K562 (cell line): ENCODE measurements around the gene CSKMT. TPM values are rescaled to one million over a fixed set of nuclear protein-coding genes. Genes with fewer than 3 reads are reported as not detected.

Experiments used
- BCOR ChIP-seq: fragments of 450-650 bp; IDR thresholded peaks from 2 replicates; pipeline ENCODE4 v1.6.1; 2016
- CBFA2T2 ChIP-seq: fragments of 450-650 bp; conservative IDR thresholded peaks from 2 replicates; pipeline ENCODE4 v1.6.1; 2017; ENCODE audit warnings: mild to moderate bottlenecking
- FOXA1 ChIP-seq: fragments of 450-650 bp; IDR thresholded peaks from 2 replicates; pipeline ENCODE4 v1.6.1; 2016; ENCODE audit warnings: mild to moderate bottlenecking, borderline replicate concordance
- GTF2A2 ChIP-seq: IDR thresholded peaks from 2 replicates; pipeline ENCODE4 v1.6.1; 2016; ENCODE audit warnings: mild to moderate bottlenecking, missing genetic modification characterization, missing compliant biosample characterization
- JUNB ChIP-seq: fragments of 450-650 bp; formaldehyde crosslinking; conservative IDR thresholded peaks from 2 replicates; pipeline ENCODE4 v1.4.0; 2020; ENCODE audit warnings: mild to moderate bottlenecking
- KDM4B ChIP-seq, 2 experiments: fragments of 450-650 bp in 1 of 2; sonication (generic) in 1 of 2; IDR thresholded peaks; 2 replicates each; pipeline ENCODE4 v1.6.1; 2016 to 2017; ENCODE audit warnings: borderline replicate concordance in 2 of 2, antibody characterized with exemption in 1 of 2, low read depth in 1 of 2, mild to moderate bottlenecking in 1 of 2
- MEIS2 ChIP-seq: fragments of 450-650 bp; IDR thresholded peaks from 2 replicates; pipeline ENCODE4 v1.6.1; 2014; ENCODE audit warnings: mild to moderate bottlenecking; ENCODE audit not compliant: partially characterized antibody
- PHB ChIP-seq: fragments of 250-450 bp; sonication (Bioruptor Pico); IDR thresholded peaks from 2 replicates; pipeline ENCODE4 v1.5.0; 2021
- RB1 ChIP-seq: fragments of 450-650 bp; IDR thresholded peaks from 2 replicates; pipeline ENCODE4 v1.6.1; 2017; ENCODE audit warnings: low read depth, mild to moderate bottlenecking
- RNF219 ChIP-seq: fragments of 250-450 bp; sonication (Bioruptor Pico); IDR thresholded peaks from 2 replicates; pipeline ENCODE4 v1.5.0; 2022; ENCODE audit warnings: mild to moderate bottlenecking
- SMAD4 ChIP-seq: fragments of 250-450 bp; sonication (Bioruptor Pico); conservative IDR thresholded peaks from 2 replicates; pipeline ENCODE4 v1.8.0; 2021; ENCODE audit warnings: inconsistent platforms, mild to moderate bottlenecking, moderate library complexity
- SMC3 ChIP-seq: conservative IDR thresholded peaks from 2 replicates; pipeline ENCODE4 v1.6.1; 2011; ENCODE audit warnings: low read depth, low read length, improper control_type of control experiment; ENCODE audit not compliant: insufficient read depth
- SP1 ChIP-seq: sonication (generic); formaldehyde crosslinking; IDR thresholded peaks from 2 replicates; pipeline ENCODE4 v1.8.1; 2022; ENCODE audit warnings: mild to moderate bottlenecking, missing genetic modification reagents
- TEAD4 ChIP-seq, 2 experiments: sonication (generic) in 1 of 2; formaldehyde crosslinking in 1 of 2; IDR thresholded peaks; 2 replicates each; pipeline versions ENCODE4 v1.6.1 to v1.8.0; 2012 to 2022; ENCODE audit warnings: borderline replicate concordance in 1 of 2, inconsistent platforms in 1 of 2, low read length in 1 of 2, mild to moderate bottlenecking in 1 of 2, missing genetic modification reagents in 1 of 2
- YY1 ChIP-seq, 3 experiments: IDR thresholded peaks; 2 replicates each; pipeline ENCODE4 v1.6.1; 2011; ENCODE audit warnings: low read length in 2 of 3, mild to moderate bottlenecking in 2 of 3, moderate library complexity in 2 of 3, borderline replicate concordance in 1 of 3, control low read depth in 1 of 3, low read depth in 1 of 3; ENCODE audit not compliant: insufficient read depth in 3 of 3, insufficient replicate concordance in 2 of 3, control insufficient read depth in 1 of 3, insufficient read length in 1 of 3; ENCODE audit errors: extremely low read depth in 1 of 3
- ZBTB1 ChIP-seq: sonication (generic); formaldehyde crosslinking; IDR thresholded peaks from 2 replicates; pipeline ENCODE4 v1.8.1; 2023; ENCODE audit warnings: missing genetic modification reagents, low read depth, mild to moderate bottlenecking, borderline replicate concordance
- ZBTB17 ChIP-seq: fragments of 450-650 bp; formaldehyde crosslinking; IDR thresholded peaks from 2 replicates; pipeline ENCODE4 v1.4.0; 2020; ENCODE audit warnings: mild to moderate bottlenecking
- ZBTB9 ChIP-seq: fragments of 450-650 bp; formaldehyde crosslinking; IDR thresholded peaks from 2 replicates; pipeline ENCODE4 v1.4.0; 2020; ENCODE audit warnings: mild to moderate bottlenecking, moderate library complexity
- ZC3H4 ChIP-seq: sonication (generic); formaldehyde crosslinking; IDR thresholded peaks from 2 replicates; pipeline ENCODE4 v1.9.0; 2021; ENCODE audit warnings: missing genetic modification reagents, borderline replicate concordance
- ZNF121 ChIP-seq: sonication (generic); formaldehyde crosslinking; conservative IDR thresholded peaks from 2 replicates; pipeline ENCODE4 v1.8.0; 2022; ENCODE audit warnings: missing genetic modification reagents
- ZNF75A ChIP-seq: fragments of 450-650 bp; formaldehyde crosslinking; IDR thresholded peaks from 2 replicates; pipeline ENCODE4 v1.4.0; 2020; ENCODE audit warnings: mild to moderate bottlenecking
- polyA plus RNA-seq, 8 experiments: library from polyadenylated mRNA; depleted of rRNA in 4 of 8; stranded (reverse) in 5 of 8; unstranded in 3 of 8; fragments of >200 nt; fragmentation: Nextera tagmentation in 2 of 8; fragmentation: Illumina TruSeq in 1 of 8; extraction: Ambion mirVana in 2 of 8; extraction: Trizol in 1 of 8; gene quantifications; 2 replicates each; pipeline versions ENCODE4 v1.2.1 to v1.2.3, GENCODE V29; 2011 to 2014; ENCODE audit warnings: inconsistent platforms in 1 of 8, missing spikeins in 1 of 8
- total RNA-seq, 7 experiments: library from RNA; depleted of rRNA in 6 of 7; stranded (reverse); fragments of >200 nt in 6 of 7; fragmentation: Illumina TruSeq in 2 of 7; extraction: Trizol in 2 of 7; gene quantifications; 2 replicates each; pipeline versions ENCODE4 v1.2.1 to v1.2.3, GENCODE V29; 2011 to 2021; ENCODE audit warnings: low replicate concordance in 1 of 7
- TF ChIP-seq, protein P1 (sequence below): fragments of 250-450 bp; sonication (Bioruptor Pico); IDR thresholded peaks from 2 replicates; pipeline ENCODE4 v1.4.0; 2020; ENCODE audit warnings: mild to moderate bottlenecking, moderate library complexity

Gene CSKMT
- total and polyA plus RNA-seq, 9 of the 15 experiments (the other 6 are each of a cell fraction or from before 2014, with no cell fraction given): 10.3 to 108 (median 27.2) TPM

- TF ChIP-seq RNF219 (CRISPR knock-in tag): no peak
- TF ChIP-seq CBFA2T2: no peak
- TF ChIP-seq TEAD4 (IDR thresholded peaks at IDR 0.05; ENCODE audit: low read length): no peak
- TF ChIP-seq TEAD4 (CRISPR knock-in tag; IDR thresholded peaks at IDR 0.05; ENCODE audit: borderline replicate concordance): no peak
- no peak for TF ChIP-seq BCOR
- TF ChIP-seq RB1: no peak
- TF ChIP-seq, protein P1, sequence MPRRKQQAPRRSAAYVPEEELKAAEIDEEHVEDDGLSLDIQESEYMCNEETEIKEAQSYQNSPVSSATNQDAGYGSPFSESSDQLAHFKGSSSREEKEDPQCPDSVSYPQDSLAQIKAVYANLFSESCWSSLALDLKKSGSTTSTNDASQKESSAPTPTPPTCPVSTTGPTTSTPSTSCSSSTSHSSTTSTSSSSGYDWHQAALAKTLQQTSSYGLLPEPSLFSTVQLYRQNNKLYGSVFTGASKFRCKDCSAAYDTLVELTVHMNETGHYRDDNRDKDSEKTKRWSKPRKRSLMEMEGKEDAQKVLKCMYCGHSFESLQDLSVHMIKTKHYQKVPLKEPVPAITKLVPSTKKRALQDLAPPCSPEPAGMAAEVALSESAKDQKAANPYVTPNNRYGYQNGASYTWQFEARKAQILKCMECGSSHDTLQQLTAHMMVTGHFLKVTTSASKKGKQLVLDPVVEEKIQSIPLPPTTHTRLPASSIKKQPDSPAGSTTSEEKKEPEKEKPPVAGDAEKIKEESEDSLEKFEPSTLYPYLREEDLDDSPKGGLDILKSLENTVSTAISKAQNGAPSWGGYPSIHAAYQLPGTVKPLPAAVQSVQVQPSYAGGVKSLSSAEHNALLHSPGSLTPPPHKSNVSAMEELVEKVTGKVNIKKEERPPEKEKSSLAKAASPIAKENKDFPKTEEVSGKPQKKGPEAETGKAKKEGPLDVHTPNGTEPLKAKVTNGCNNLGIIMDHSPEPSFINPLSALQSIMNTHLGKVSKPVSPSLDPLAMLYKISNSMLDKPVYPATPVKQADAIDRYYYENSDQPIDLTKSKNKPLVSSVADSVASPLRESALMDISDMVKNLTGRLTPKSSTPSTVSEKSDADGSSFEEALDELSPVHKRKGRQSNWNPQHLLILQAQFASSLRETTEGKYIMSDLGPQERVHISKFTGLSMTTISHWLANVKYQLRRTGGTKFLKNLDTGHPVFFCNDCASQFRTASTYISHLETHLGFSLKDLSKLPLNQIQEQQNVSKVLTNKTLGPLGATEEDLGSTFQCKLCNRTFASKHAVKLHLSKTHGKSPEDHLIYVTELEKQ (CRISPR knock-in tag): no peak
- peak in 1 of 3 experiments; percentile 9 for TF ChIP-seq YY1 (IDR thresholded peaks at IDR 0.05; ENCODE audit: borderline replicate concordance in 1 of 3, control insufficient read depth in 1 of 3, extremely low read depth in 1 of 3, insufficient read depth in 3 of 3, insufficient read length in 1 of 3, insufficient replicate concordance in 2 of 3, low read depth in 1 of 3, low read length in 2 of 3)
- TF ChIP-seq KDM4B (IDR thresholded peaks at IDR 0.05; ENCODE audit: borderline replicate concordance in 2 of 2, low read depth in 1 of 2): no peak
- no peak for TF ChIP-seq ZNF75A (CRISPR knock-in tag)
- TF ChIP-seq JUNB (CRISPR knock-in tag): no peak
- no peak for TF ChIP-seq GTF2A2 (tag)
- no peak for TF ChIP-seq PHB (CRISPR knock-in tag)
- TF ChIP-seq FOXA1: no peak
- no peak for TF ChIP-seq SP1 (CRISPR knock-in tag)
- no peak for TF ChIP-seq ZBTB9
- TF ChIP-seq SMC3: peak; percentile 79
- TF ChIP-seq ZBTB17 (CRISPR knock-in tag): 0 out of 2 replicates have a peak, but pooled peaks have one; percentile 39
- no peak for TF ChIP-seq ZBTB1 (CRISPR knock-in tag)
- TF ChIP-seq ZC3H4 (CRISPR knock-in tag): no peak
- TF ChIP-seq SMAD4 (CRISPR knock-in tag): no peak
- TF ChIP-seq MEIS2: peak; percentile 37
- no peak for TF ChIP-seq ZNF121
Observed at GRCh38 chr11:62694455-62695167, 29.5 kb downstream of the CSKMT start (continued).
